PC-3 (cell line): ENCODE results near the gene FBXO4. TPM values are rescaled to one million over a fixed set of nuclear protein-coding genes. Genes with fewer than 3 reads are reported as not detected.
A peak's percentile ranks its signal among the peaks of the same experiment; 100 is the strongest.

Source experiments
- ATAC-seq: fragments of 200-7000 bp; cut with Tn5 transposase; 2 replicates; pipeline ENCODE4 v1.9.1; 2020; ENCODE audit warnings: mild to moderate bottlenecking, moderate library complexity
- BruUV-seq: library from RNA; stranded (reverse); fragments of 400-500 nt; replicated peaks from 2 replicates; lab custom pipeline; 2021; lab: Mats Ljungman, UMichigan
- CTCF ChIA-PET: fragments of 300-600 bp; sonication (Branson Sonifier 250); formaldehyde crosslinking; loops from one replicate; lab custom pipeline; 2022; ENCODE audit warnings: antibody characterized with exemption; lab: Charles Lee
- POLR2A ChIA-PET: fragments of 300-600 bp; sonication (Branson Sonifier 250); formaldehyde crosslinking; loops from one replicate; lab custom pipeline; 2022; ENCODE audit warnings: antibody characterized with exemption; ENCODE audit not compliant: unreplicated experiment; lab: Charles Lee
- DNase-seq: peaks from one replicate; pipeline ENCODE4 v3.0.0-alpha.2; 2015
- H2AFZ ChIP-seq: fragments of 300-600 bp; sonication (generic); 2 replicates; pipeline ENCODE4 v1.6.0; 2016; ENCODE audit warnings: antibody characterized with exemption, low read length
- H3F3A ChIP-seq: fragments of 300-600 bp; sonication (generic); one replicate; pipeline ENCODE4 v1.6.0; 2017; ENCODE audit warnings: antibody characterized with exemption, low read length, control low read depth, mild to moderate bottlenecking; ENCODE audit not compliant: unreplicated experiment
- H3K27ac ChIP-seq: fragments of 300-600 bp; sonication (generic); 2 replicates; pipeline ENCODE4 v1.5.1; 2016; ENCODE audit warnings: mild to moderate bottlenecking, low read length
- H3K27me3 ChIP-seq: fragments of 300-600 bp; sonication (generic); 2 replicates; pipeline ENCODE4 v1.6.1; 2016; ENCODE audit warnings: low read length, mixed read lengths
- H3K36me3 ChIP-seq: fragments of 300-600 bp; sonication (generic); 2 replicates; pipeline ENCODE4 v1.6.1; 2016; ENCODE audit warnings: low read depth, mixed run types, low read length, mixed read lengths
- H3K4me1 ChIP-seq: fragments of 300-600 bp; sonication (generic); 2 replicates; pipeline ENCODE4 v1.5.1; 2016; ENCODE audit warnings: low read length; ENCODE audit not compliant: insufficient read depth
- H3K4me2 ChIP-seq: fragments of 300-600 bp; sonication (generic); 2 replicates; pipeline ENCODE4 v1.6.0; 2016; ENCODE audit warnings: low read length
- H3K4me3 ChIP-seq: fragments of 300-600 bp; sonication (generic); 2 replicates; pipeline ENCODE4 v1.5.1; 2016; ENCODE audit warnings: mild to moderate bottlenecking, low read length, mixed read lengths
- H3K79me2 ChIP-seq: fragments of 300-600 bp; sonication (generic); 2 replicates; pipeline ENCODE4 v1.6.1; 2017; ENCODE audit warnings: low read length, mixed read lengths
- H3K9ac ChIP-seq: fragments of 300-600 bp; sonication (generic); 2 replicates; pipeline ENCODE4 v1.6.0; 2016; ENCODE audit warnings: mild to moderate bottlenecking, low read length
- H3K9me2 ChIP-seq: fragments of 300-600 bp; sonication (generic); replicated peaks from 2 replicates; pipeline ENCODE4 v1.6.1; 2016; ENCODE audit warnings: mixed run types, low read length, mixed read lengths
- H3K9me3 ChIP-seq: fragments of 300-600 bp; sonication (generic); 2 replicates; pipeline ENCODE4 v1.6.1; 2016; ENCODE audit warnings: low read length, mixed read lengths
- H4K20me1 ChIP-seq: fragments of 300-600 bp; sonication (generic); 2 replicates; pipeline ENCODE4 v1.6.1; 2016; ENCODE audit warnings: low read length, mixed read lengths
- CTCF ChIP-seq: fragments of 300-600 bp; sonication (generic); conservative IDR thresholded peaks from 2 replicates; pipeline ENCODE4 v1.5.1; 2017; ENCODE audit warnings: antibody characterized with exemption, low read depth, mild to moderate bottlenecking, low read length
- EZH2 ChIP-seq: fragments of 300-600 bp; sonication (generic); IDR thresholded peaks from one replicate; pipeline ENCODE4 v1.6.1; 2017; ENCODE audit warnings: antibody characterized with exemption, mild to moderate bottlenecking, low read length; ENCODE audit not compliant: unreplicated experiment
- EZH2phosphoT487 ChIP-seq: fragments of 300-600 bp; sonication (generic); IDR thresholded peaks from 2 replicates; pipeline ENCODE4 v1.6.1; 2018; ENCODE audit warnings: mild to moderate bottlenecking, antibody characterized with exemption, low read length, borderline replicate concordance
- intact Hi-C: fragments of 100-400 bp; cut with micrococcal nuclease; formaldehyde crosslinking; loops from 2 replicates; pipeline ENCODE4 v1.9.0; 2023
- total RNA-seq: library from RNA; depleted of rRNA; stranded (reverse); fragments of >200 nt; gene quantifications from 2 replicates; pipeline ENCODE4 v1.2.3, GENCODE V29; 2014

Gene FBXO4
- total RNA-seq, 1 experiment from 2014 or later = 18.1 TPM

GRCh38 chr5:41891066-41891707 is 33.9 kb upstream of the FBXO4 start:
- Histone ChIP-seq H3F3A (no peaks in the 10 kb centered on the region), H3K36me3 (0 out of 2 replicates have a peak, but pooled peaks cover 5% of the 10 kb centered on the region), H3K9me2 (no peaks in the 10 kb centered on the region), H3K4me1 (peaks cover 12% of the 10 kb centered on the region), H3K4me2 (no peak overlapping the region), H3K27ac (no peak overlapping the region), H4K20me1 (no peaks in the 10 kb centered on the region), H3K9me3 (peaks cover 12% of the 10 kb centered on the region), H3K79me2 (no peaks in the 10 kb centered on the region), H3K9ac (no peak overlapping the region), H3K4me3 (no peak overlapping the region), H3K27me3 (no peaks in the 10 kb centered on the region), H2AFZ (no peak overlapping the region)
- ChIA-PET POLR2A (no interaction called here), CTCF (no interaction called here)
- ATAC-seq (peak; percentile 68), DNase-seq (peak; percentile 52)
- BruUV-seq = no TSS peak
- TF ChIP-seq CTCF (no peak), EZH2phosphoT487 (no peak), EZH2 (no peak)
- intact Hi-C loops = no loop called here

- Histone ChIP-seq H3K4me2 (no peak overlapping the region), H3K9me3 (peaks cover 9% of the 10 kb centered on the region), H3K4me3 (no peak overlapping the region), H2AFZ (no peak overlapping the region), H3K36me3 (0 out of 2 replicates have a peak, but pooled peaks cover 4% of the 10 kb centered on the region), H3F3A (no peaks in the 10 kb centered on the region), H3K9ac (no peak overlapping the region), H3K27me3 (no peaks in the 10 kb centered on the region), H4K20me1 (no peaks in the 10 kb centered on the region), H3K9me2 (no peaks in the 10 kb centered on the region), H3K27ac (no peak overlapping the region), H3K4me1 (peaks cover 12% of the 10 kb centered on the region), H3K79me2 (no peaks in the 10 kb centered on the region)
- intact Hi-C loops = no loop called here
- ATAC-seq (no peak), DNase-seq (no peak)
- ChIA-PET POLR2A (no interaction called here), CTCF (no interaction called here)
- BruUV-seq = no TSS peak
- no peak for TF ChIP-seq CTCF
- no peak for TF ChIP-seq EZH2phosphoT487
- no peak for TF ChIP-seq EZH2
Observed at GRCh38 chr5:41892031-41892430, 33.0 kb upstream of the FBXO4 start.

GRCh38 chr5:41893074-41893851 is 31.8 kb upstream of the FBXO4 start:
- ChIA-PET POLR2A (no interaction called here), CTCF (no interaction called here)
- Histone ChIP-seq H3K9ac (no peak overlapping the region), H2AFZ (no peak overlapping the region), H3K4me2 (no peak overlapping the region), H3K79me2 (no peaks in the 10 kb centered on the region), H3K27ac (no peak overlapping the region), H3K4me3 (no peak overlapping the region), H3K4me1 (peaks cover 12% of the 10 kb centered on the region), H3K27me3 (no peaks in the 10 kb centered on the region), H3K36me3 (no peaks in the 10 kb centered on the region), H4K20me1 (no peaks in the 10 kb centered on the region), H3K9me2 (no peaks in the 10 kb centered on the region), H3K9me3 (no peaks in the 10 kb centered on the region), H3F3A (no peaks in the 10 kb centered on the region)
- no peak for TF ChIP-seq CTCF
- TF ChIP-seq EZH2phosphoT487 = no peak
- TF ChIP-seq EZH2 = no peak
- intact Hi-C loops = no loop called here
- no peak for DNase-seq
- BruUV-seq = no TSS peak
- ATAC-seq = no peak
